ENCODE measurements around the gene DDX54. TPM values are rescaled to one million over a fixed set of nuclear protein-coding genes. Genes with fewer than 3 reads are reported as not detected.
A peak's percentile ranks its signal among the peaks of the same experiment; 100 is the strongest.

The DDX54 gene, protein sequence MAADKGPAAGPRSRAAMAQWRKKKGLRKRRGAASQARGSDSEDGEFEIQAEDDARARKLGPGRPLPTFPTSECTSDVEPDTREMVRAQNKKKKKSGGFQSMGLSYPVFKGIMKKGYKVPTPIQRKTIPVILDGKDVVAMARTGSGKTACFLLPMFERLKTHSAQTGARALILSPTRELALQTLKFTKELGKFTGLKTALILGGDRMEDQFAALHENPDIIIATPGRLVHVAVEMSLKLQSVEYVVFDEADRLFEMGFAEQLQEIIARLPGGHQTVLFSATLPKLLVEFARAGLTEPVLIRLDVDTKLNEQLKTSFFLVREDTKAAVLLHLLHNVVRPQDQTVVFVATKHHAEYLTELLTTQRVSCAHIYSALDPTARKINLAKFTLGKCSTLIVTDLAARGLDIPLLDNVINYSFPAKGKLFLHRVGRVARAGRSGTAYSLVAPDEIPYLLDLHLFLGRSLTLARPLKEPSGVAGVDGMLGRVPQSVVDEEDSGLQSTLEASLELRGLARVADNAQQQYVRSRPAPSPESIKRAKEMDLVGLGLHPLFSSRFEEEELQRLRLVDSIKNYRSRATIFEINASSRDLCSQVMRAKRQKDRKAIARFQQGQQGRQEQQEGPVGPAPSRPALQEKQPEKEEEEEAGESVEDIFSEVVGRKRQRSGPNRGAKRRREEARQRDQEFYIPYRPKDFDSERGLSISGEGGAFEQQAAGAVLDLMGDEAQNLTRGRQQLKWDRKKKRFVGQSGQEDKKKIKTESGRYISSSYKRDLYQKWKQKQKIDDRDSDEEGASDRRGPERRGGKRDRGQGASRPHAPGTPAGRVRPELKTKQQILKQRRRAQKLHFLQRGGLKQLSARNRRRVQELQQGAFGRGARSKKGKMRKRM
- 80.1 and 81.3 TPM in 2 replicates for total RNA-seq (2021)
- Bru-seq, nascent RNA = percentile 76 among the genes with signal in this experiment
- percentile 64 among the genes with signal in this experiment for BruChase-seq, experiment 1, labeled RNA remaining after a 2-hour chase
- percentile 82 among the genes with signal in this experiment for BruChase-seq, experiment 2, labeled RNA remaining after a 6-hour chase
- long read RNA-seq, full-length matches to known transcripts = 81 of 107 reads
- long read RNA-seq, partial matches to known transcripts = 14 of 107 reads
- long read RNA-seq, other reads (novel, unspliced or antisense) = 12 of 107 reads

DNA sequence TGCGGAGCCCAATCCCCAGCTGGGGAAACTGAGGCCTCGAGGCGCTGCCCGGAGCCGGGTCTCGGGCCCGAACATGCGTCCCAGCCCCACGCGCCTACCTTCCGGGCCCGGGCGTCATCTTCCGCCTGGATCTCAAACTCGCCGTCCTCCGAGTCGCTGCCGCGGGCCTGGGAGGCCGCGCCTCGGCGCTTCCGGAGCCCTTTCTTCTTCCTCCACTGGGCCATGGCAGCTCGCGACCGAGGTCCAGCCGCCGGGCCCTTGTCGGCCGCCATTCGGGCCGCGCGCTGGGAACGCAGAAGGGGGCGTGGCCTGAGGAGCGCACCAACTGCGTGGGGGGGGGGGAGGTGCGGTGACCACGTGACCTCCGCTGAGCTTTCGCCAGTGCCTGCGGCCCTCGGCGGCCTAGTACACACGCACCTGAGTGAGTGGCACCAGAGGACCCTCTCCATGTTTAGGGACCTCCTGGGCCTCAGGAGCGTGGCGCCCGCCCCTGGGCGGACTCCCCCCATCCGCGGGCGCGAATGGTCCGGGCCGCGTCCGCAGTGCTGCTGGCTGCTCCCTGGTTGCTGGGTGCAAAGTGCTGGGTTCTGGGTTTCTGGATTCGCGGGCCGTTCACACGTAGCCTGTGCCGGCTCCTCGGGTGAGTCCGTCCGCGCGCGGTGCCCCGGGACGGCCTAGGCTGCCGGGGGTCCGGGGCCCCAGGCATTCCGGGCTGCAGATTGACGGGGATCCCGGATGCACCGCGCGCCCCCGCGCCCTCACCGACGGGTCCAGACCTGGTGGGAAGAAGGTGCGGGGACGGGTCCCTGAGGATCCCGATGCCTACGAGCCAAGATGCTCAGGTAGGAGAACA lies at the start of gene DDX54, which contains the start of gene RITA1:
Gene DDX54, minus strand, starts transcription at position 299 of the 853 bp plus-strand sequence. Its CDS starts 27 bp downstream, at position 272.
Gene RITA1, plus strand, starts transcription at position 542 of the 853 bp plus-strand sequence. CDS start 1,026 bp downstream, outside the sequence.
- ChIA-PET POLR2A (ENCODE audit: unreplicated experiment) (interaction anchor here (0.6 to 0.7 kb wide), 5 partner anchors 15 to 1456 kb away, joined by 3 to 9 read pairs (median 5); partner anchors contain the start of gene TPCN1), CTCF (interaction anchor here (0.6 kb wide), 2 partner anchors 50 to 85 kb away, joined by 4 to 8 read pairs; partner anchors contain the start of gene RASAL1)
- no peak for TF ChIP-seq EZH2 (IDR thresholded peaks at IDR 0.05; ENCODE audit: low read depth)
- TF ChIP-seq, protein P1, sequence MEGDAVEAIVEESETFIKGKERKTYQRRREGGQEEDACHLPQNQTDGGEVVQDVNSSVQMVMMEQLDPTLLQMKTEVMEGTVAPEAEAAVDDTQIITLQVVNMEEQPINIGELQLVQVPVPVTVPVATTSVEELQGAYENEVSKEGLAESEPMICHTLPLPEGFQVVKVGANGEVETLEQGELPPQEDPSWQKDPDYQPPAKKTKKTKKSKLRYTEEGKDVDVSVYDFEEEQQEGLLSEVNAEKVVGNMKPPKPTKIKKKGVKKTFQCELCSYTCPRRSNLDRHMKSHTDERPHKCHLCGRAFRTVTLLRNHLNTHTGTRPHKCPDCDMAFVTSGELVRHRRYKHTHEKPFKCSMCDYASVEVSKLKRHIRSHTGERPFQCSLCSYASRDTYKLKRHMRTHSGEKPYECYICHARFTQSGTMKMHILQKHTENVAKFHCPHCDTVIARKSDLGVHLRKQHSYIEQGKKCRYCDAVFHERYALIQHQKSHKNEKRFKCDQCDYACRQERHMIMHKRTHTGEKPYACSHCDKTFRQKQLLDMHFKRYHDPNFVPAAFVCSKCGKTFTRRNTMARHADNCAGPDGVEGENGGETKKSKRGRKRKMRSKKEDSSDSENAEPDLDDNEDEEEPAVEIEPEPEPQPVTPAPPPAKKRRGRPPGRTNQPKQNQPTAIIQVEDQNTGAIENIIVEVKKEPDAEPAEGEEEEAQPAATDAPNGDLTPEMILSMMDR (conservative IDR thresholded peaks at IDR 0.05) = no peak
- intact Hi-C loops (cut with micrococcal nuclease; ENCODE audit: unreplicated experiment) = no loop called here
- peak within 1 kb of the TSS; percentile 80 for H3K4me3 ChIP-seq
- peak within 1 kb of the TSS; percentile 89 for H3K27ac ChIP-seq
- peaks cover 15% of the 10 kb centered on the region for H3K4me1 ChIP-seq (replicated peaks; ENCODE audit: insufficient read depth)
- H4K20me1 ChIP-seq (ENCODE audit: insufficient read depth) = peaks cover 31% of the 10 kb centered on the region
- peaks cover 57% of the 10 kb centered on the region for H3K79me2 ChIP-seq (ENCODE audit: low read depth)
- H3K9me2 ChIP-seq (ENCODE audit: insufficient read depth) = no peaks in the 10 kb centered on the region
- H3F3A ChIP-seq (ENCODE audit: insufficient read depth, low read depth) = peaks cover 39% of the 10 kb centered on the region
- H3K36me3 ChIP-seq (ENCODE audit: low read depth) = peaks cover 11% of the 10 kb centered on the region; the same call in 1 of the 2 replicates
- no peaks in the 10 kb centered on the region for H3K27me3 ChIP-seq (ENCODE audit: insufficient read depth, low read depth)
- H3K9me3 ChIP-seq (ENCODE audit: insufficient read depth, low read depth) = no peaks in the 10 kb centered on the region
- peak within 1 kb of the TSS; percentile 91 for H3K4me2 ChIP-seq
- H2AFZ ChIP-seq = peak within 1 kb of the TSS; percentile 90
- BruUV-seq (replicated peaks) = no TSS peak
- DNase-seq = peak; percentile 61 to 78

DNA sequence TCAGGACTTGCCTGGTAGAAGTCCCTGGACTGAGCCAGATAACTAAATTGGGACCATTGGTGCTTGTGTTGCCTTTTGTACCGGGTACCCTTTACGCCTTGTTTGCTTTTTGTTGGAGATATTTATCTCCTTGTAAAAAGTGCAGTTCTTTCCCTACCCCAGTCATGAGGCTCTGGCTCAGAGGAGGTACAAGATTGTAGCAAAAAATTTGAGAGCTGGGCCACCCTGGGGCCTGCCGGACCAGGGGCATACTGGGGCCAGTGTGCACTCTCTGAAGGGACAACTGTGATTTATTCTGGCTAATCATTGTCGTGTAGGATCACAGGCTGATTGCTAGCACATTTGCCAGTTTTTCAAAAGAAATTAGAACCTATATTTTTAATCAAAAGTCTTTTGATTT lies 49.2 kb upstream of the DDX54 start:
- Histone ChIP-seq H3K4me2 (no peak overlapping the region), H3K79me2 (ENCODE audit: low read depth) (peaks cover 13% of the 10 kb centered on the region), H3K9me3 (ENCODE audit: insufficient read depth, low read depth) (no peaks in the 10 kb centered on the region), H3K36me3 (ENCODE audit: low read depth) (peaks cover 27% of the 10 kb centered on the region; the same call in 1 of the 2 replicates), H3K4me3 (no peak overlapping the region), H4K20me1 (ENCODE audit: insufficient read depth) (no peaks in the 10 kb centered on the region), H3F3A (ENCODE audit: insufficient read depth, low read depth) (peaks cover 23% of the 10 kb centered on the region), H3K4me1 (replicated peaks; ENCODE audit: insufficient read depth) (peaks cover 50% of the 10 kb centered on the region), H3K9me2 (ENCODE audit: insufficient read depth) (no peaks in the 10 kb centered on the region), H2AFZ (no peak overlapping the region), H3K27ac (no peak overlapping the region), H3K27me3 (ENCODE audit: insufficient read depth, low read depth) (no peaks in the 10 kb centered on the region)
- intact Hi-C loops (cut with micrococcal nuclease; ENCODE audit: unreplicated experiment) = no loop called here
- TF ChIP-seq, protein P1 (conservative IDR thresholded peaks at IDR 0.05) = no peak
- no peak for TF ChIP-seq EZH2 (IDR thresholded peaks at IDR 0.05; ENCODE audit: low read depth)
- BruUV-seq (replicated peaks) = no TSS peak
- POLR2A ChIA-PET (ENCODE audit: unreplicated experiment) = no interaction called here
- DNase-seq = no peak
- CTCF ChIA-PET = no interaction called here

All from PC-9 (cell line).